ENCODE data around the gene DNAH10.

The DNAH10 gene

DNA sequence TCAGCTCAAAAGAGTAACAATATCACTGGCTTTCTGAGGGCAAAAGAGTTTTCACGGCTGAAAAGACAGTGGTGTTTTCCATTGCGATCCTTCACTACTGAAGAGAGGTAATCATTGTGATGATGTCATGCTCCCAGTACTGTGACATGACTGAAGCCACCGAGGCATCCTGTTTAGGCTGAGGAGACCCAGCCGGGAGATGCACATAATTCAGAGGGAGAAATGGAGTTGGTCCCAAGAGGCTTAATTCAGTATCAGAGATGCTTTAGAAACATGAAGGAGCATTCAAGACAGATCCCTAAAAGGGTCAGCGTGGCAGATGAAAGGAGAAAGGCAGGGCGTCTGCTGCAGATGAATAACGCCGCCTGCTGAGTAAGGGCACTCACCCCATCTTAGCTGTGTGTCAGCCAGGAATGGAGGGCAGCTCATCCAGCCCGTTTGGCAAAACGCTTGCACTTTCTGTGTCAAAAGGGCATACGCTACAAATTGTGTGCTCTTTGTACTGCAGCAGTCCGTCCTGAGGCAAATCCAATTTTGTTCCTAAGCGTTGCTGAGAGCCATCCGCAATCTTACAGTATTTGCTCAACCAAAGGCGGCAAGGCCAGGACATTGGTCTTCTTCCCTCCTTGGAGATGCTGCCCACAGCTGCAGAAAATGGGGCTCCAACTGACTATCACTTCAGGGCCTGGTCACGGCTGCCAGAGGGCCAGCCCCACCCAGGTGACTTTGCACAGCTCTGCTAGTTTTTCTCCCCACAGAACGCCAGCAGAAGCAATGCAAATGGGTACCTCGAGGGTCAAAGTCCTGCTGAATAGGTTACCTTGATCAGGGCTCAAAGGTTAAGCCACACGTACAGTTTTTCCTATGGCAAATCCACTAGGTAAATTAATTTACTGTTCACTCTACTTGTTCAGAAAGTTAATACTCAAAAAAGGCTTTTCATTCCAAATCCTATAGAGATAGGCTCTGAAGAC is 187.0 kb downstream of the DNAH10 start:
- peaks cover 33% of the 10 kb centered on the region for H3K36me3 Mint-ChIP-seq (ENCODE audit: low read depth)
- H3K27ac Mint-ChIP-seq, result peak overlapping the region; percentile 16 to 38 (median 24)
- H3K27me3 Mint-ChIP-seq (ENCODE audit: low read depth), result no peaks in the 10 kb centered on the region
- H3K4me3 Mint-ChIP-seq, result no peak overlapping the region
- H3K9me3 Mint-ChIP-seq, result no peaks in the 10 kb centered on the region
- TF ChIP-seq, protein P1, sequence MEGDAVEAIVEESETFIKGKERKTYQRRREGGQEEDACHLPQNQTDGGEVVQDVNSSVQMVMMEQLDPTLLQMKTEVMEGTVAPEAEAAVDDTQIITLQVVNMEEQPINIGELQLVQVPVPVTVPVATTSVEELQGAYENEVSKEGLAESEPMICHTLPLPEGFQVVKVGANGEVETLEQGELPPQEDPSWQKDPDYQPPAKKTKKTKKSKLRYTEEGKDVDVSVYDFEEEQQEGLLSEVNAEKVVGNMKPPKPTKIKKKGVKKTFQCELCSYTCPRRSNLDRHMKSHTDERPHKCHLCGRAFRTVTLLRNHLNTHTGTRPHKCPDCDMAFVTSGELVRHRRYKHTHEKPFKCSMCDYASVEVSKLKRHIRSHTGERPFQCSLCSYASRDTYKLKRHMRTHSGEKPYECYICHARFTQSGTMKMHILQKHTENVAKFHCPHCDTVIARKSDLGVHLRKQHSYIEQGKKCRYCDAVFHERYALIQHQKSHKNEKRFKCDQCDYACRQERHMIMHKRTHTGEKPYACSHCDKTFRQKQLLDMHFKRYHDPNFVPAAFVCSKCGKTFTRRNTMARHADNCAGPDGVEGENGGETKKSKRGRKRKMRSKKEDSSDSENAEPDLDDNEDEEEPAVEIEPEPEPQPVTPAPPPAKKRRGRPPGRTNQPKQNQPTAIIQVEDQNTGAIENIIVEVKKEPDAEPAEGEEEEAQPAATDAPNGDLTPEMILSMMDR (IDR thresholded peaks at IDR 0.05; ENCODE audit: unreplicated experiment in 3 of 3), result no peak
- H3K4me1 Mint-ChIP-seq, result peaks cover 41% of the 10 kb centered on the region

DNA sequence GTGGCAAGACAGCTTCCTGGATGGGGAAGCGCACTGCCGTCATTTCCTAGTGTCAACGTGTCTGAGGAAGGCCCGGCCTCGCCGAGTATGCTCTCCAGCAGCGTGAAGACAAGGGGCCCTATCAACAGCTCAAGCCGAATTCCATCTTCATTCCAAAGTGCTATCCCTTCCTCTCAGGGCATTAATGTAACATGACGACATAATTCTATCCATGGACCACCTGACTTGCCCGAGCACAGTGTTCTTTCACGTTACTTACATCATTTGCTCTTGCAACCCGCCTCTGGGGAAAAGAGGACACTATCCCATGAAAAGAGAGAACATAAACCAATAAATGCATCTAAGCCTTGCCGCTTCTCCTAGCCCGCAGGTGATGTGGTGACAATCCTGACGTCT is 187.7 kb downstream of the DNAH10 start:
- H3K27ac Mint-ChIP-seq, result peak overlapping the region in 2 of 3 experiments; percentile 4 to 16
- H3K4me3 Mint-ChIP-seq, result no peak overlapping the region
- no peaks in the 10 kb centered on the region for H3K9me3 Mint-ChIP-seq
- no peaks in the 10 kb centered on the region for H3K27me3 Mint-ChIP-seq (ENCODE audit: low read depth)
- H3K4me1 Mint-ChIP-seq, result peaks cover 36% of the 10 kb centered on the region
- H3K36me3 Mint-ChIP-seq (ENCODE audit: low read depth), result peaks cover 28% of the 10 kb centered on the region
- TF ChIP-seq, protein P1 (IDR thresholded peaks at IDR 0.05; ENCODE audit: unreplicated experiment in 3 of 3), result no peak

DNA sequence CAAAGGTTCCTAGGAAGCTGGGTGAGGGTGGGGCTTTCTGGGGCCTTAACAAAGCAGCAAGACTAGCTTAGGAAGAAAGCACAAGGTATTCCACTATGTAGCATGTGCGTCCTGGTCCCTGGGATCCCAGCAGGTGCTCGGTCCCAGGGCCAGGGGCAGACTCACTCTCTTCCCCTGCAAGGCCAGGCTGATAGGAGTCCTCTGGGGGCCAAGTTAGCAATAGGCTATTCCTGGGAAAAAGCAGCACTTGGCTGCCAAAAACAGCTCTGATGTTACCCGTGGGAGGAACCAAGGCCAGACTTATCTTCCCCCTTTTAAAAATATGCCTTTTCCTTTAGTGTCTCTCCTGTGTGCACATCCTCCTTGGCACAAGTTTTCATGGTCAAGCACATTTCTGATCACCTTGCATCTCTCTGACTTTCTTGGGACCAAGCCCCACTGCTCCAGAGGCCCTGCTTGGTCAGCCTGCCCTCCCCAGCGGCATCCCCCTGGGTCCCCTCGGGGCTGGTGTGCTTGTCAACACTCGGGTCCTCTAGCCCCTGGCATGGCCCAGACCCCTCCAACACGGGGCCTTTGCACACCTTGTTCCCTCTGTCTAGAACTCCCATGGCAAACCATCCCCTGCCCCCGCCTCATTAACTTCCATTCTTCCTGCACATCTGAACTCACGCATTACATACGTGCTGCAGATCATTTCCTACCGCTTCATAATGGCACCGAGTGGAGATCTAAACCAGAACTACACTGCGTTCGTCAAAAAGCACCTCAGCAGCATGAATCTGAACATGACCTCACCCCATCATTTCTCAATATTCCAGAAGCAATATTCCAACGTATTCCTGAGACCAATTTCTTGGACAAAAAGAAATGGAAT is 188.6 kb downstream of the DNAH10 start:
- no peaks in the 10 kb centered on the region for H3K9me3 Mint-ChIP-seq
- TF ChIP-seq, protein P1 (IDR thresholded peaks at IDR 0.05; ENCODE audit: unreplicated experiment in 3 of 3), result no peak
- H3K27ac Mint-ChIP-seq, result peak overlapping the region in 1 of 3 experiments; percentile 4

DNA sequence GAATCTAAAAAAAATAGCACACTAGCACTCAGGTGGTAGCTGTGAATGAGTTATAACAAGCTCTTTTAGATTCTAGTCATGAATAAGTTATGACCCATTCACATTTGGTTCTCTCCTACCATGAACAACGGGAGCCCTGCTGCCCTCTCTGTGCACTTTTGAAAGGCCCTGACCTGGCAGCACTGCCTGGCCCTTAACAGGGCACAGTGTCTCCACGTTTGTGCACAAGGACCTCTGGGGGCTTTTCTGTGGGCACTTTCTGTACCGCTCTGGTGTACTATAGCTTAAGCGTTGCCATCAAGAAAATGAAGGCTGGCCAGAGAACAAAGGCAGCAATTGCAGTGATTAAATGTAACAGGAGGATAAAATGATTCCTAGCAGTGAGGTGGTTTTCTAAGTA is 189.4 kb downstream of the DNAH10 start:
- H3K27ac Mint-ChIP-seq, result peak overlapping the region in 1 of 3 experiments; percentile 57
- peaks cover 38% of the 10 kb centered on the region for H3K4me1 Mint-ChIP-seq

More for the DNA sequence above, 188.6 kb downstream of the DNAH10 start:
- H3K4me1 Mint-ChIP-seq, result peaks cover 35% of the 10 kb centered on the region
- H3K4me3 Mint-ChIP-seq, result no peak overlapping the region
- H3K36me3 Mint-ChIP-seq (ENCODE audit: low read depth), result peaks cover 27% of the 10 kb centered on the region
- no peaks in the 10 kb centered on the region for H3K27me3 Mint-ChIP-seq (ENCODE audit: low read depth)

DNA sequence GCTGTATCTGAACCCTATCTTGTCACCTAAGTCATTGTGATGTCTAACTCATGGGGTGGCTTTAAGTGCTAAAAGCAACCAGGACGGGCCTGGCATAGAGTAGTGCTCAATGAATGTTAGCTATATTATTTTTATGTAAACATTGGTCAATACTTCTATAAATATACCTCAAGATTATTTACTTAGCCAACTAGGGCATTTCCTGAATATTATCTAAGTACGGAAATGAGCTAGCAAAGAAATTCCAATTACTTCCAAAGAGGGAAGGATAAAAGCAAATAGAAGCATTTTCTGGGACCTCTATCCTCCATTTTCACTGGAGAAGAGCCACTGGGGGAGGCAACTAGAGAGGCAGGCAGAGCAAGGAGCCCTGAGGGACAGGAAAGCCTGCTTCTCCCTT is 189.9 kb downstream of the DNAH10 start:
- Mint-ChIP-seq H3K4me1 (peaks cover 43% of the 10 kb centered on the region), H3K4me3 (no peak overlapping the region), H3K36me3 (ENCODE audit: low read depth) (peaks cover 20% of the 10 kb centered on the region), H3K9me3 (no peaks in the 10 kb centered on the region), H3K27ac (peak overlapping the region in 1 of 3 experiments; percentile 57), H3K27me3 (ENCODE audit: low read depth) (no peaks in the 10 kb centered on the region)
- TF ChIP-seq, protein P1 (IDR thresholded peaks at IDR 0.05; ENCODE audit: unreplicated experiment in 3 of 3), result no peak

More for the DNA sequence above, 189.4 kb downstream of the DNAH10 start:
- TF ChIP-seq, protein P1 (IDR thresholded peaks at IDR 0.05; ENCODE audit: unreplicated experiment in 3 of 3), result no peak
- Mint-ChIP-seq H3K36me3 (ENCODE audit: low read depth) (peaks cover 20% of the 10 kb centered on the region), H3K27me3 (ENCODE audit: low read depth) (no peaks in the 10 kb centered on the region), H3K9me3 (no peaks in the 10 kb centered on the region), H3K4me3 (no peak overlapping the region)

Measured in nephron (organoid).